Stimulated activated CD8-positive, alpha-beta memory T cell treated with anti-CD3 and anti-CD28 coated beads, Interleukin-4, amount 100 ng/mL, for 24 hours (primary cell): Measurements from ENCODE around the gene ZNF644.
"Not testable (repeated sequence)": the region's sequence is repeated elsewhere in the genome, so short reads cannot be mapped to it uniquely, and the experiment has no call there.

ENCODE experiments used
- DNase-seq: peaks from one replicate; pipeline ENCODE4 v3.0.0-alpha.2; 2020; ENCODE audit warnings: low read depth

The ZNF644 gene

DNA sequence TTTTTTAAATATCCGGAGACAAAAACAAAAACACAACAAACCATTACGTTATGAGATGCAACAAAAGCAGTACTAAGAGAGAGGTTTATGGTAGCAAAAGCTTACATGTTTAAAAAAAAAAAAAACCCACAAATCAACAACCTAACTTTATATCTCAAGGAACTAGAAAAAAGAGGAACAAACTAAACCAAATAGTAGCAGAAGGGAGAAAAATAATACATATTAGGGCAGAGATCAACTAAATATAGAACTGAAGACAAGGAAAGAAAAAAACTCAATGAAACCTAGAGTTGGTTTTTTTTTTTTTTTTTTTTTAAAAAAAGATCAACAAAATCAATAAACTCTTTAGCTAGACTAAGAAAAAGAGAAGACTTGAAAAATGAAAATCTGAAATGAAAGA, 34.9 kb downstream of the ZNF644 start:
- DNase-seq = no peak

DNA sequence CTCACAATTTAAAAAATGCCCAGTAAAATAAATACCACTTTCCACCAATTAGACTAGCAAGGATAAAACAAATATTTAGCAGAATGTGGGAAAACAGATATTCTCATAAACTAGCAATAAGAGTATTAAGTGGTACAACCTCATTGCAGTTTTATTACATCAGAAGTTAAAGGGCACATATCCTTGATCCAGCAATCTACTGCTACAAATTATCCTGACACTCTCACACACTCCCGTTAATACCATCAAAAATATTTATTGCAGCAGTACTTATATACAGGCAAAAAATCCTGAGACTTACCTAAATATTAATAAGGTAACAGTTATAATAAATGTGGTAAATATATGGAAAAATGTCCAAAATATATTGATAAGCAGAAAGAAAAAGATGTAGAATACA, 44.3 kb downstream of the ZNF644 start:
- DNase-seq = no peak

DNA sequence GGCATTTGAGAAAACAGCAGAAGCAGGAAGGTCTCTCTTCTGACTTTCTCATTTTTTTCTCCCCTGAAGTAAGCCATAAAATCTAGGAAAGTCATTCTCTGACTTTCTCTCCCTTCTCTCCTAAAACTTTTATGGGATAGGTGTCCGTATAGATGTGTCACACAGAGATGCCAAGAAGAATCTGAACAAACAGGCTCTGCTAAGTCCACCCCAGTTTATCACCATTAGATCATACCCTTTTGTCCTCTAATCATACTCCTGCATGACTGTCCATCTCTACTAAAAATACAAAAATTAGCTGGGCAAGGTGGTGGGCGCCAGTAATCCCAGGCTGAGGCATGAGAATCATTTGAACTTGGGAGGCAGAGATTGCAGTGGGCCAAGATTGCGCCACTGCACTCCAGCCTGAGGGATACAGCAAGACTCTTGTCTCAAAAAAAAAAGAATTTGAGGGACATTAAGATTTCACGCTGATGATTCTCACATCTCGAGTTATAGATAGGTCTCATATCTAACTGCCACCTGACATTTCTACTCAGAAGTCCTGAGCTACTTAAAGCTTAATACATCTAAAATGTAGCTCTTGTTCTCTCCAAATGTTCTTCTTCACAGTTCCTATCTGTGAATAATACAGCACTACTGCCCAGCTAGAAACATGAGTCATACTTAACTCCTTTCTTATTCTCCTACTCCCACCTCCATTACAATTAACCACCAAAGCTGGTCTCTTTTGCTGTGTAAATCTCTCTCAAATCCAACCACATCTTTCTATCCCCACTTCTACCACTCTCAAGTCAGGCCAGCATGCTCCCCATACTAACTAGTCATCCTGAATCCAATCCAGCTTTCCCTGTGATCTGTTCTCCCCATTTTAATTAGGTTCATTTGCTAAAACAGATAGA, 47.7 kb downstream of the ZNF644 start:
- DNase-seq = no peak

DNA sequence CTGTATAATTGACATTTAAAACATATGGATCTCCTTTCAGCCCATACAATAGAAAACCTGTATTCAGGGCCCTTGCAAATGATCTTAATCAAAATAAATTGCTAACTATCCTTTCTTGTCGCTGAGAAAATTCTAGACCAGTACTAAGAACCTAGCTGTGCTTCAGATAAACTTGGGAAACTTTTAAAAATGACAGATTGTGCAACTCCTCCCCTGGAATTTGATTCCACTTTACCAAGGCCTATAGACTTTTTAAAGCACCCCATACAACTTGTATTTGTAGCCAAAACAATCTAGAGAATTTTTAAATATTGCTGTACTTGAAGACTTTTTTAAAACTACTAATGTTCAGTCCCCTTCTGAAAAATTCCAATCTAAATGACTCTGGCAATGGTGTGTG, 51.6 kb downstream of the ZNF644 start:
- no peak for DNase-seq

DNA sequence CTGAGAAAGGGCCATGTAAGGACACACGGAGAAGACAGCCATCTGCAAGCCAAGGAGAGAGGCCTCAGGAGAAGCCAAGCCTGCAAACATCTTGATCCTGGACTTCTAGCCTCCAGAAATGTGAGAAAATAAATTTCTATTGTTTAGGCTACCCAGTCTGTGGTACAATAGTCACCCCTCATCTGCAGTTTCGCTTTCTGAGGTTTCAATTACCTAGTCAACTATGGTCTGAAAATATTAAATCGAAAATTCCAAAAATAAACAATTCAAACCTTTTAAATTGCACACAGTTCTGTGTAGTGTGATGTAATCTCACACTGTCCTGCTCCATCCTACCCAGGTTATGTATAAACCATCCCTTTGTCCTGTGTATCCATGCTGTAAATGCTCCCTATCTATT, 52.6 kb downstream of the ZNF644 start:
- no peak for DNase-seq

DNA sequence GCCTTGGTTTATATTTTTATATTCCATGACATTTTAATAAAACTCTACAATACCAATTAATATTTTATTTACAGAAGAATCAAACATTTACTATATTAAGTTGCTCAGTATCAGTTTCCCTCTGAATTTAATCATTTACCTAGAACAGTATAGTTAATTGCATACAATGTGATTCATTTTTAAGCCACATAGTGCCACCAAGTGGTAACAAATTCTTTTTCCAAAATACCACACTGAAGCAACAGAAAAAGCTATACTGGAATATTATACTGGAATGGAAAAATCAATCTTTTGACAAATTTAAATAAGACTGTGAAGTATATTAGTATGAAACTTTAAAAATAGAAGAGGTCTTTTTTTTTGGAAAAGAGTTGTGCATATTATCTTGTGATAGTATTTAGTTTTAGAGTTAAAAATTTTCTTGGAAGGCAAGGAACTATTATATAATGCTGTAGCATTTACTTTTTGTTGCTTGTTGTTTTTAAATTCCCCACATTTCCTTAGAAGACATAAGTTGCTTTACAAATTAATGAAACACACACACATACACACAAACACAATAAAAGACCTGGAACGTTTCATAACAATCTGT, 57.3 kb downstream of the ZNF644 start:
- DNase-seq = no peak

DNA sequence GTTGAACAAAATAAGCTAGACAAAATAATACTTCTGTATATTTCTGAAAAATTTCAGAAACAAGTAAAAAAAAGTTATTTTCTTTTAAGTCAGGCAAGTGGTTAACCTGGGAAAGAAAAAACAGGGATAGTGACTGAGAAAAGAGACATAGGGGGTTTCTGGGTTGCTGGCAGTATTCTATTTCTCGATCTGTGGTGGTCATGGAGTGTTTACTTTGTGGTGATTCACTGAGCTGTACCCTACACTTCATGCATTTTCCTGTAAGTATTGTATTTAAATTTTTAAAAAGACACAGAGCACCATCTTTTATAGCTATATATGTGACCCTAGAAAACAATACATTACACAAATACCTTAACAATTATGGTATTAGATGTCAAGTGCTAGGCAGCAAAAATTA, 58.2 kb downstream of the ZNF644 start:
- no peak for DNase-seq

DNA sequence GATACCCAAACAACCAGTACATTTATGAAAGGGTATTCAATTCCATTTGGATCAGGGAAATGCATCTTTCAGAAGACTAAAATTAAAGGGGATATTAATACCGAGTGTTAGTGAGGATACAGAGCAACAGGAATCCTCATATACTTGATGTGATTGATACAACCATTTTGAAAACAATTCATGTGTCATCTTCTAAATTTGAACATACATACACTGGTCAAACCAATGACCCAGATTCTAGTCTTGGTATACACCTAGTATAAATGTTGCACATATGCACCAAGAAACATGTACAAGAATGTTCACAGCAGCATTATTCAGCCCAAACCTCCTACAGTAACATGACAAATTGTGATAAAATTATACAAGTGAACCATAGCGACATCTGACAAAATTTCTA, 58.6 kb downstream of the ZNF644 start:
- no peak for DNase-seq

DNA sequence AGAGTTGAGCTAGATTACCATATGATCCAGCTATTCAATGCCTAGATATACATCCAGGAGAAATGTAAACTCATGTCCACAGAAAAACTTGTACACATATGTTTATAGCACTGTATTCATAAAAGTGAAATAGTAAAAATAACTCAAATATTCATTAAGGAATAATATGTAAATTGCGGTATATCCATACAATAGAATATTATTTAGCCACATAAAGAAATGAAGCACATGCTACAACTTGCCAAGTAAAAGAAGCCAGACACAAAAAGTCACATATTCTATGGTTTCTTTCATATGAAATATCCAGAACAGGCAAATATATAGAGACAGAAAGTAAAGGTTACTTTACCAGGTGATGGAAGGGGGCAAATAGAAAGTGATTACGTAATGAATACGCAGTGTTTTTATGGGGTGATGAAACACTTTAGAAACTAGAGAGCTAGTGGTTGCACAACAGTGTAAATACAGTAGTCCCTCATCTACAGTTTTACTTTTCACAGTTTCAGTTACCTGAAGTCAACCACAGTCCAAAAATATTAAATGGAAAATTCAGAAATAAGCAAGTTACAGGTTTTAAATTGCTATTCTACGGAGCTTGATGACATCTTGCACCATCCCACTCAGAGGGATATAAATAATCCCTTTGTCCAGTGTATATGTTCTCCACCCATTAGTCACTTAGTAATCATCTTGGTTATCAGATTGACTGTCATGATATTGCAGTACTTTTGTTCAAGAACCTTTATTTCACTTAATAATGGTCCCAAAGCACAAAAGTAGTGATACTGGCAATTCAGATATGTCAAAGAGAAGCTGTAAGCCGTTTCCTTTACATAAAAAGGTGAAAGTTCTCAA, 62.3 kb downstream of the ZNF644 start:
- no peak for DNase-seq

DNA sequence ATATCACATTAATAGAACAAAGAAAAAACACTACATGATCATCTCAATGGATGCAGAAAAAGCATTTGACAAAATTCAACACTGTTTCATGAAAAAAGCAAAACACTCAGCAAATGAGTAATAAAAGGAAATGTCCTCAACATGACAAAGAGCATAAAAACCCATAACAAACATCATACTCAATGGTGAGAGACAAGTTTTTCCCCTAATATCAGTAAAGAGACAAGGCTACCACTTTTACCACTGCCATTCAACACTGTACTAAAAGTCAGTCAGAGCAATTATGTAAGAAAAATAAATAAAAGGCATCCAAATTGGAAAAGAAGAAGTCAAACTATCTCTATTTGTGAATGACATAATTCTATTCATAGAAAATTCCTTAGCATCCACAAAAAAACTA, 64.3 kb downstream of the ZNF644 start:
- DNase-seq = no peak

DNA sequence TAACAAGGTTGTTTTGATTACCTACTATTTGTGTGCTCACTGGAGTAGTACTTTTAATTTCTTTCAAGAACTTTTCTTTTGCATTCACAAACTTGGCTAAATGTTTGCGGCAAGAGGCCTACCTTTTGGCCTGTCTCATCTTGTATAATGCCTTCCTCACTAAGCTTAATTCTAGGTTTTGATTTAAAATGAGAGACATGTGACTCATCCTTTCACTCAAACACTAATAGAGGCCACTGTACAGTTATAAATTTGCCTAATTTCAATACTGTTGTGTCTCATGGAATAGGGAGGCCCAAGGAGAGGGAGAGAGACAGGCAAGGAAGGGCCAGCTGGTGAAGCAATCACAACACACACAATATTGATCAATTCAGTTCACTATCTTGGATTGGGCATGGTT, 66.1 kb downstream of the ZNF644 start:
- DNase-seq = no peak

DNA sequence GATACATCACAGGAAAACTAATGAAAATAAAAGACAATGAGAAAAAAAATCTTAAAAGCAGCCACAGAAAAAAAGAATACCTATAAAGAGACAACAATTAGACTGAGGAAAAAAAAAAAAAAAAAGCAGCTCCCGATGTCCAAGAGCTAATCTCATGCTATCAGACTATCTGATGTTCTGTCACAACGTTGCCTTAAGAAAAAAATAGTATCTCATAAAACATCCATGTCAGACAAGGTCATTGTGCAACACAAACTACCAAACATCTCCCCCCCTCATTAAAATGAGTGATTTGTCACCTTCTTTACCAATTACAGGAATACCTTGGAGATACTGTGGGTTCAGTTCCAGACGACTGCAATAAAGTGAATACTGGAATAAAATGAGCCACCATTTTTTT, 68.9 kb downstream of the ZNF644 start:
- no peak for DNase-seq

DNA sequence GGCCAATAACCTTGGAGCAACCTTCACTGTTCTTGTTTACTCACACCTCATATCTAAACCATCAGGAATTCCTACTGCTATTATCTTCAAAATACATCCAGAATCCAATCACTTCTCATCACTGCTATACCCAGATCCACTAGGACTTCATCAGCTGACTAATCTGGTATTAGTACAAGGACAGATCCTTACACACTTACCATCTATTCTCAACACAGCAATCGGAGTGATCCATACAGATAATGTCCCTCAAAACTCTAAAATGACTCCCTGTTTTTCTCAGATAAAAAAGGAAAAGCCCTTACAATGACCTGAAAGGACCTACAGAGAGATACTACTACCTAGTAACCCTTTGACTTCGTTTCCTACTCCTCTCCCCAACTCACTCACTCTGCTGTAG, 70.8 kb downstream of the ZNF644 start:
- no peak for DNase-seq

DNA sequence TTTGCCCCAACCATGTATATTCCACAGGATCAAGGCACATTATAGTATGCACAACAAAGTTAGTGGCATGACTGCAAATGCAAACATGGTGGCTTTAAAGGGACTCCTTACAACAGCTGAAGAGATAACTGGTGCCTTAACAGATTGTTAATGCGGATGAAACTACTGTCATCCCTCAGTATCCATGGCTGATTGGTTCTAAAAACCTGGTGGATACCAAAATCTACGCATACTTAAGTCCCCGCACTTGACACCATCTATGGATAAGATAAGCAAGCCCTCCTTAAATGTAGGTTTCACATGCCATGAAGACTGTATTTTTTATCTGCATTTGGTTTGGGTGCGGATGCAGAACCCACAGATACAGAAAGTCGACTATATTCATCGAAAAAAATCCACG, 73.5 kb downstream of the ZNF644 start:
- no peak for DNase-seq

DNA sequence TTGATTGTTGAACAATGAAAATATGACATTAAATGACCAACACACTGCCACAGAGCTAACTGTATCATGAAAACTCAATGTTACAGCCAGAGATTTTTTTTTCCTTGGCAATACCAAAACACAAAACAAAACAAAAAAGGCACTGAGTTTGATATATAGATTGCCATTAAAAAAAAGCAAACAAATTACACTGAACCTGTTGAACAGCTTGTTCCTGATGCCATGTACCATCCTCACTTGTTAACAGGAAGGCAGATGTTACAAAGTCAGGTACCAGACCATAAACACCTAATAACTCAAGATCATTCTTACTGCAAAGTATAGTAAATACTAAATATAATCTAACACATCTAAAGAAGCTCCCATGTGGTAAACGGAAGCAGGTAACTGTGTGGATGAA, 75.2 kb downstream of the ZNF644 start:
- no peak for DNase-seq

DNA sequence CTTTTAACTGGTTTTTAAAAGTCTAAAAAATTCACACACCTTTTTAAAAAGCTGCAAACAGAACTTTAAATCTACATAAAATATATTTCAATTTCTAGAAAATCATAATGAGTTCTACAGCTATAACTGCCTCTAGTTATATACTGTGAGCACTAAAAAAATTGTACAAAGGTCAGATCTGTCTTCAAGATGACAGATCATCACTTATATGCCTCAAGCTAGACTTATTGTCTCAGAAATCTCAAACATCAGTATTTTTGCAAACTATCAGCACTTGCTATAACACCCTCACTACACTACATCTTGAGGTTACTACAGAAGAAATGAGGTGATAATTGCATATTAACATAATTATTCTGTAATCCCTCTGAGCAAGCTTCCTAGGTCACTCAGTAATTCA, 76.5 kb downstream of the ZNF644 start:
- no peak for DNase-seq

DNA sequence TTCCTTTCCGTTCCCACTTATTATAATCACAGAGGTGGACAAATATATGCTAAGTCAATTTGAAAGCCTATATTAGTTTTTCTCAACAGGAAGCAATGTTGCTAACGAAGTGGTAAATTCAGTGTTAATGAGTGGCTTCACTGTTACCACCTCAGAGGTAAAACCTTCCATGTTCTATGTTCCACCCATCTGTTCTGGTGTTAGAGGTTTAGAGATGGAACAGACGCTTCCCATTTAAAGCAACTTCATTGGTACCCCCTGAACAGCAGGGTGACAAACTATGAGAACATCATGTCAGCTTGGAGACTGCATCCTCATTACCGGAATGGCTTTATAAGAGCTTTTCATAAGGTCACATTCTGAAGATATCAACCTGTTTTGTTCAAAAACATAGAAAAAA, 77.9 kb downstream of the ZNF644 start:
- no peak for DNase-seq

DNA sequence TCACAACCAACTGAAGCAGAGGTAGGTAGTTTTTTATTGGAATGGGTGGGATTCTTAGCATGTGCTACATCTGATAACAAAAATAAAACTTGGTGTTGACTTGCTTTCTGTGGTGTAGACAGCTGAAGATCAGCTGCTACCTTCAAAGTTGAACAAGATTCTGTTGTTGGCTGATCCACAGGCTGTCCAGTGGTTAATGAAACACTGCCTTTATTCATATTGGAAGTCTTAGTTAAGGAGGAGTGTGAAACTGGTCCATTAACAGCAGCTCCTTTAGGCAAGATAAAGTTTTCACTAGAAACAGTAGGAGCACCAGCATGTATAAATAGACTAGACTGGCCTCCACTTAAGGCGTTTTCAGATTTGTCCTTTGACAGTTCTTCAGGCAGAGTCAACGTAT, 81.1 kb downstream of the ZNF644 start:
- no peak for DNase-seq

DNA sequence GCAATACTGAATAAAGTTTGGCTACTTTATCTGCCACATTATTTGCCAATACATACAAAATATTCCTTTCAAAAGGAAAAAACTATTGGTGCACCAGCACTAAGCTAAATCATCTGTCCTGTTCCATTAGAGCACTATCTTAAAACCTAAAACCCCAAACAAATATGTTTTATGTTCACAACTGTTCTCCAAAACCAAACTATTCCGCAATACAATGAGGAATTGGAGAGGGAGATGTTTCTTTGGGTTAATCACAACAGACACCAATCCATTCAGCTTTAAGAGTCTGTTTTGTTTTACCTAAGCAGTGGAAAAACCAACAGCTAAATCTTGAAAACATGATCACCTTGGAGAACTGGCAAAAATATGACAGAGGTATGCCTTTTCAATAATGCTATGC, 85.1 kb downstream of the ZNF644 start:
- no peak for DNase-seq

DNA sequence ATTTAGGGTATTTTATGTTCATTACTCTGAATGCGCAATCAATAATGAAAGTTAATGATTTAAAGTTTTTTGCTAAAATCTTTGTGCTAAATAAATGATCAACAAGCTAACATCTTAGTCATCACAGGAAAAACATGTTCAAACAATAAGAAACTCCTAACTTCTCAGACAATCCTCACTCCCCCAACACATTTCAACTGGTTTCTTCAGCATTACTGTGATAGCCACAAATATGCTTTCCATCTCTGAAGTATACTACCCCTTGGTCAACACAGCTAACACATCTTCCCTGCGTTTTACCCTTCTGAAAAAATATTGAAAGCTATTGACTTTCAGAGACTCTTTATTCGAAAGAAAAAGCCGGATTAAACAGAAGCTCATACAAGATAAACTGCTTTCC, 85.8 kb downstream of the ZNF644 start:
- DNase-seq = no peak

DNA sequence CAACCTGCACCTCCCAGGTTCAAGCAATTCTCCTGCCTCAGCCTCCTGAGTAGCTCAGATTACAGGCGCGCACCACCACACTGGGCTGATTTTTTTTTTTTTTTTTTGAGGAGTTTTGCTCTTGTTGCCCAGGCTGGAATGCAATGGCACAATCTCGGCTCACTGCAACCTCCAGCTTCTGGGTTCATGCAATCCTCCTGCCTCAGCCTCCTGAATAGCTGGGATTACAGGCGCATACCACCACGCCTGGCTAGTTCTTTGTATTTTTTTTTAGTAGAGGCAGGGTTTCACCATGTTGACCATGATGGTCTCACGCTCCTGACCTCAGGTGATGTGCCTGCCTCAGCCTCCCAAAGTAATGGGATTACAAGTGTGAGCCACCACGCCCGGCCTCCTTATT, 93.6 kb downstream of the ZNF644 start:
- not testable (repeated sequence) for DNase-seq

DNA sequence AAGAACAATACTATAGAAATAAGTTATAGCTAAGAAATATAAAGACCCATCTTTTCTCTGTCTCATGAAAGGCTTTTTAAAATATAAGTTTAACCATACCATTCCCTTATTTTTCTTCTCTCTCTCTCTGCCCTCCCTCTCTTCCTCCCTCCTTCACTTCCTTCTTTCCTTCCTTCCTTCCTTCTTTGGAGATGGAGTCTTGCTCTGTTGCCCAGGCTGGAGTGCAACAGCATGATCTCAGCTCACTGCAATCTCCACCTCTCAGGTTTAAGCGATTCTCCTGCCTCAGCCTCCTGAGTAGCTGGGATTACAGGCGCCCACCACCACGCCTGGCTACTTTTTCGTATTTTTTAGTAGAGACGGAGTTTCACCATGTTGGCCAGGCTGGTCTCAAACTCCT, 94.2 kb downstream of the ZNF644 start:
- DNase-seq = not testable (repeated sequence)

DNA sequence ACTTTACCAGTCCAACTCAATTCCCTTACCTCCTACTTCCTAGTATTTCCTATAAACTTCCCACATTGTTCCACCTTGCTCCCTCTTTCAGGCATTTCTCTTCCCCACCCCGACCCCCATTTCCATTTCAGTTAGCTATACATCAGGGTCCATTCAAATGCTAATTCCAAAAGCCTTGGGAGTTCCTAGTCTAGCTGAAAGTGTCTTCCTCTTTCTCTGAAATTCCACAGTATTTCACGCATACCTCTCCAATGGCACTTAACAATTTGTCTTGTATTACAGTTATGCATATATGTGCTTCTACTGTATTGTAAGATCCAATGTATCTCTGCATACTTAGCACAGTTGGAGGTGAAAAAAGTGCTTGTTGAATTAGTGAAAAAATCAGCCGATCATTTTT, 94.9 kb downstream of the ZNF644 start:
- DNase-seq = no peak
